Measurements from ENCODE around the gene SLC6A3.
"Not testable (repeated sequence)": the region's sequence is repeated elsewhere in the genome, so short reads cannot be mapped to it uniquely, and the experiment has no call there.

SLC6A3 gene

DNA sequence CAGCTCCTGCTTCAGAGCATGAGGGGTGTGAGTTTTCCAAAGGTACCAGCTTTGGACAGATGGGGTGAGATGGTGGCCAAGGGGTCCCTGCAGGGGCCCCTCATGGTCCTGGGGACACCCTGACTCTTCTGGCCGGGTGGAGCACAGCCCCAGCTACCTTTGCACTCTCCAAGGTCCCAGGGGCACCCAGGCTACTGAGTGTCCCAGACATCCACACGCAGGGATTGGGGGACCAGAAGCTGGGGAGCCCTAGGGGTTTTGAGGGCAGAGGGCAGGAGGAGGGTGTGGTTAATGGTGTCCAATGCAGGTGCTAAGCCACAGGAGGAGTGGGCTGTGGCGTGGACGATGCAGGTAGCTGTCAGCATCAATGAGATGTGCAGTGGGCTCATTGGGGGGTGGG lies 84.4 kb downstream of the SLC6A3 start:
- Histone ChIP-seq H3K4me3 (ENCODE audit: insufficient read length, low read depth) (no peak overlapping the region), H3K9me3 (ENCODE audit: insufficient read depth, low read length) (no peaks in the 10 kb centered on the region), H3K27me3 (ENCODE audit: insufficient read depth, insufficient read length) (no peaks in the 10 kb centered on the region), H3K36me3 (ENCODE audit: insufficient read depth, insufficient read length, low read length) (no peaks in the 10 kb centered on the region), H3K9ac (ENCODE audit: insufficient read length, low read depth) (no peak overlapping the region), H3K4me1 (ENCODE audit: insufficient read depth, insufficient read length) (peaks cover 3% of the 10 kb centered on the region)
- TF ChIP-seq SUZ12 (IDR thresholded peaks at IDR 0.05; ENCODE audit: extremely low read depth, insufficient read depth, insufficient read length) (no peak), YY1 (IDR thresholded peaks at IDR 0.05; ENCODE audit: insufficient read depth, insufficient read length) (no peak), ZNF274 (IDR thresholded peaks at IDR 0.05; ENCODE audit: low read depth, low read length) (no peak)
- DNase-seq (ENCODE audit: low read depth, low spot score) = no peak

- H3K27me3 ChIP-seq (ENCODE audit: insufficient read depth, insufficient read length); H3K4me1 ChIP-seq (ENCODE audit: insufficient read depth, insufficient read length); H3K4me3 ChIP-seq (ENCODE audit: insufficient read length, low read depth); DNase-seq (ENCODE audit: low read depth, low spot score); H3K36me3 ChIP-seq (ENCODE audit: insufficient read depth, insufficient read length, low read length); H3K9ac ChIP-seq (ENCODE audit: insufficient read length, low read depth); H3K9me3 ChIP-seq (ENCODE audit: insufficient read depth, low read length): not testable (repeated sequence)
Observed at GRCh38 chr5:1360367-1360766, 84.9 kb downstream of the SLC6A3 start.

GRCh38 chr5:1359713-1360112 lies 85.5 kb downstream of the SLC6A3 start:
- no peaks in the 10 kb centered on the region for H3K36me3 ChIP-seq (ENCODE audit: insufficient read depth, insufficient read length, low read length)
- H3K9ac ChIP-seq (ENCODE audit: insufficient read length, low read depth) = no peak overlapping the region
- peaks cover 3% of the 10 kb centered on the region for H3K4me1 ChIP-seq (ENCODE audit: insufficient read depth, insufficient read length)
- H3K9me3 ChIP-seq (ENCODE audit: insufficient read depth, low read length) = no peaks in the 10 kb centered on the region
- H3K27me3 ChIP-seq (ENCODE audit: insufficient read depth, insufficient read length) = no peaks in the 10 kb centered on the region
- DNase-seq (ENCODE audit: low read depth, low spot score) = no peak
- TF ChIP-seq SUZ12 (IDR thresholded peaks at IDR 0.05; ENCODE audit: extremely low read depth, insufficient read depth, insufficient read length) (no peak), ZNF274 (IDR thresholded peaks at IDR 0.05; ENCODE audit: low read depth, low read length) (no peak), YY1 (IDR thresholded peaks at IDR 0.05; ENCODE audit: insufficient read depth, insufficient read length) (no peak)
- H3K4me3 ChIP-seq (ENCODE audit: insufficient read length, low read depth) = no peak overlapping the region

GRCh38 chr5:1359031-1359645 lies 86.1 kb downstream of the SLC6A3 start:
- Histone ChIP-seq H3K36me3 (ENCODE audit: insufficient read depth, insufficient read length, low read length) (no peaks in the 10 kb centered on the region), H3K9ac (ENCODE audit: insufficient read length, low read depth) (no peak overlapping the region), H3K4me1 (ENCODE audit: insufficient read depth, insufficient read length) (peaks cover 3% of the 10 kb centered on the region), H3K9me3 (ENCODE audit: insufficient read depth, low read length) (no peaks in the 10 kb centered on the region), H3K4me3 (ENCODE audit: insufficient read length, low read depth) (no peak overlapping the region), H3K27me3 (ENCODE audit: insufficient read depth, insufficient read length) (no peaks in the 10 kb centered on the region)
- TF ChIP-seq YY1 (IDR thresholded peaks at IDR 0.05; ENCODE audit: insufficient read depth, insufficient read length) (no peak), SUZ12 (IDR thresholded peaks at IDR 0.05; ENCODE audit: extremely low read depth, insufficient read depth, insufficient read length) (no peak), ZNF274 (IDR thresholded peaks at IDR 0.05; ENCODE audit: low read depth, low read length) (no peak)
- no peak for DNase-seq (ENCODE audit: low read depth, low spot score)

DNA sequence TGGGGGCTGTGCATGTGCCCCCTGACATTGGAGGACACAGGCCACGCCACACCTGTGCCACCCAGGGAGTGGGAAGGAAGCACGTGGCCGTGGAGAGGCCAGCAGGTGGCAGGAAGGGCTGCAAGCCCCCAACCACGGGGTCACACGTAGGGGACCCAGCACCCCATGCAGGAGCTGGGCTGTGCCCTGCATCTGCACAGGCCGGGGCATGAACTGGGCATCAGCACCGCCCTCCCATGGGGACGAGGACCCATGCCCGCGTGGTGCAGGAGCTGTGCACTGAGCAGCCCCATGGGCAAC lies 86.6 kb downstream of the SLC6A3 start:
- H3K27me3 ChIP-seq (ENCODE audit: insufficient read depth, insufficient read length) = no peaks in the 10 kb centered on the region
- no peak for DNase-seq (ENCODE audit: low read depth, low spot score)

DNA sequence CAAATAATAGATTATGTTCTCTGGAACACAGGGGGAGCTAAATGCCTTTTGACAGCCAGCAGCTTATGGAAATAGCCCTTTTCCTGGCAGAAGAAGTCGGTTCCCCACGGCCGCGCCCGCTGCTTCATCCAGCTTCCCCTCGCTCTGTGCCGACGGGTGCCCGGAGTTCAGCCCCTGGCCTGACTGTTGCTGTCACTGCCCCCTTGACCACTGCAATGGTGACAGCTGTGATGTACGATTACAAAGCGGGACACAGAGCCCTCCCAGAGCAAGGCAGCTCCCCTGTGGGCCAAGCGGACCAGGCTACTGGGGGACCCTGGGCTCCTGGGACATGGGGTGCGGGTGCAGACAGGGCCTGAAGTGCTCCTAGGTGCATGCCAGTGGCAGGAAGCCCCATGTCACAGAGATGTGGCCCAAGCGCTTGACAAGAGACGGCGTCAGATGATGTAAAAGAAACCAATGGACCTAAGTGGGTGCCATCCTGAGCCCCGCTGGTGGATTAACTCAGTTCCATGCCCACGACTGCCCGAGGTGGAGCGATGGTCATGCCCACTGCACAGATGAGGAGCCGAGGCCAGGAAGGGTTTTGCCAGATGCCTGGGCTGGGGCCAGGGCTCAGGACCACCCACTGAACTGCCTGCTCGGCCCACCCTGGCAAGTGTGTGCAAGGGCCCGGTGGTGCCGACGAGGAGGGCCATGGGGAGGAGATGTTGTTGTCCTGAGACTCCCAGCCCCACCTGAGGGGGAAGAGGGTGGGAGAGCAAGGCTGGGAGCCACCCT lies 87.1 kb downstream of the SLC6A3 start:
- TF ChIP-seq YY1 (IDR thresholded peaks at IDR 0.05; ENCODE audit: insufficient read depth, insufficient read length) = no peak
- no peak for TF ChIP-seq SUZ12 (IDR thresholded peaks at IDR 0.05; ENCODE audit: extremely low read depth, insufficient read depth, insufficient read length)
- no peak for TF ChIP-seq ZNF274 (IDR thresholded peaks at IDR 0.05; ENCODE audit: low read depth, low read length)
- DNase-seq (ENCODE audit: low read depth, low spot score) = no peak
- H3K9me3 ChIP-seq (ENCODE audit: insufficient read depth, low read length) = no peaks in the 10 kb centered on the region
- no peak overlapping the region for H3K4me3 ChIP-seq (ENCODE audit: insufficient read length, low read depth)
- H3K9ac ChIP-seq (ENCODE audit: insufficient read length, low read depth) = no peak overlapping the region
- H3K36me3 ChIP-seq (ENCODE audit: insufficient read depth, insufficient read length, low read length) = no peaks in the 10 kb centered on the region
- H3K27me3 ChIP-seq (ENCODE audit: insufficient read depth, insufficient read length) = no peaks in the 10 kb centered on the region
- H3K4me1 ChIP-seq (ENCODE audit: insufficient read depth, insufficient read length) = peaks cover 3% of the 10 kb centered on the region

More for the DNA sequence above, 86.6 kb downstream of the SLC6A3 start:
- no peaks in the 10 kb centered on the region for H3K9me3 ChIP-seq (ENCODE audit: insufficient read depth, low read length)
- TF ChIP-seq SUZ12 (IDR thresholded peaks at IDR 0.05; ENCODE audit: extremely low read depth, insufficient read depth, insufficient read length) (no peak), YY1 (IDR thresholded peaks at IDR 0.05; ENCODE audit: insufficient read depth, insufficient read length) (no peak), ZNF274 (IDR thresholded peaks at IDR 0.05; ENCODE audit: low read depth, low read length) (no peak)
- H3K4me3 ChIP-seq (ENCODE audit: insufficient read length, low read depth) = no peak overlapping the region
- peaks cover 3% of the 10 kb centered on the region for H3K4me1 ChIP-seq (ENCODE audit: insufficient read depth, insufficient read length)
- H3K9ac ChIP-seq (ENCODE audit: insufficient read length, low read depth) = no peak overlapping the region
- no peaks in the 10 kb centered on the region for H3K36me3 ChIP-seq (ENCODE audit: insufficient read depth, insufficient read length, low read length)

DNA sequence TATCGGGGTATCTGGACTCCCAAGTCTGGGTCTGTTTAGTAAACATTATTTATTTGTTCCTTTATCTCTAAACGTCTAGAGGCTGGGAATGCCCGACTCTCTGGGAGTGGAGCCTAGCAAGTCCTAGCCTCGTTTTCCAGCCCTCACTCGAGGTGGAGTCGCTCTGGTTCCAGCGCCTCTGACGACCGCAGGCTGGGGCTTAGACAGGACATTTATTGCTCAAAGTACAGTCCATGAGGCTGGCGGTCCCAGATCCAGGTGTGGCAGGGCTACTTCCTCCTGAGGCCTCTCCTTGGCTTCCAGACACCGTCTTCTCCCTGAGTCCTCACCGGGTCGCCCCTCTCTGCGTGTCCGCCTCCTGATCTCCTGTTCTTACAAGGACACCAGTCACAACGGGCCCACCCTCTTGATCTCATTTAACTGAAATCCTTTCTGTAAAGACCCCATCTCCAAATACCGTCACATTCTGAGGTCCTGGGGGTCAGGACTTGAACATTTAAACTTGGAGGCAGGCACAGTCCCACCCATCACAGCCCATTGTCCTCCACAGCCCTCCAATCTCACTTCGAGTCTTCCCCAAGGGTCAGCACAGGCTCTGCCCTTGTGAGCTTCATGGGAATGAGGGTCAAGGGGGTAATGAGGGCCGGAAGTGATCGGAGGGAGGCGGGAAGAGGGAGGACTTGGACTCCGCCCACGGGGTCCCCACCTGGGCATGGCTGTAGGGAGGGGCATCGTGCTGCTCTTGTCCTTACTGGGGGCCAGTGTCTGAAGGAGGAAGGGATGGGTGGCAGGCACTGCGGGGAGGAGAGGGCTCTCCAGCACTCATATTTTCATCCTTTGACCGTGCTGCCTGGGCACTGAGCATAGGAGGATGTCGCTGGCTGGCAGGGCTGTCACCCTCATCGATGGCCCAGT lies 88.1 kb downstream of the SLC6A3 start:
- no peaks in the 10 kb centered on the region for H3K27me3 ChIP-seq (ENCODE audit: insufficient read depth, insufficient read length)
- no peaks in the 10 kb centered on the region for H3K9me3 ChIP-seq (ENCODE audit: insufficient read depth, low read length)
- no peak overlapping the region for H3K4me3 ChIP-seq (ENCODE audit: insufficient read length, low read depth)
- DNase-seq (ENCODE audit: low read depth, low spot score) = no peak
- no peaks in the 10 kb centered on the region for H3K36me3 ChIP-seq (ENCODE audit: insufficient read depth, insufficient read length, low read length)
- TF ChIP-seq YY1 (IDR thresholded peaks at IDR 0.05; ENCODE audit: insufficient read depth, insufficient read length) (no peak), SUZ12 (IDR thresholded peaks at IDR 0.05; ENCODE audit: extremely low read depth, insufficient read depth, insufficient read length) (no peak), ZNF274 (IDR thresholded peaks at IDR 0.05; ENCODE audit: low read depth, low read length) (no peak)
- H3K4me1 ChIP-seq (ENCODE audit: insufficient read depth, insufficient read length) = peaks cover 6% of the 10 kb centered on the region
- no peak overlapping the region for H3K9ac ChIP-seq (ENCODE audit: insufficient read length, low read depth)
